HepG2 (cell line): ENCODE measurements around the gene MACROD2. TPM values are rescaled to one million over a fixed set of nuclear protein-coding genes. Genes with fewer than 3 reads are reported as not detected.

Experiments used
- ATAC-seq: fragments of 200-7000 bp; cut with Tn5 transposase; 3 replicates; pipeline ENCODE4 v1.9.1; 2020; ENCODE audit warnings: mild to moderate bottlenecking, moderate library complexity
- BruUV-seq: library from RNA; stranded (reverse); fragments of 400-500 nt; replicated peaks from 2 replicates; lab custom pipeline; 2021; lab: Mats Ljungman, UMichigan
- CTCF ChIA-PET: fragments of 300-600 bp; formaldehyde crosslinking; extraction: SDS; loops from one replicate; lab custom pipeline; 2021; ENCODE audit warnings: low total read pairs, inconsistent platforms, low intra/inter-chr PET ratio; lab: Yijun Ruan, JAX
- POLR2A ChIA-PET: fragments of 350-600 bp; sonication (Branson Sonifier 250); formaldehyde crosslinking; loops from one replicate; lab custom pipeline; 2020; ENCODE audit warnings: antibody characterized with exemption, inconsistent platforms; lab: Yijun Ruan, JAX
- DNase-seq: peaks from one replicate; pipeline ENCODE4 v3.0.0-alpha.2; 2015; ENCODE audit warnings: low spot score
- FAIRE-seq: peaks from 3 replicates; lab custom pipeline; 2011; peaks lifted over from hg19 to GRCh38; lab: Jason Lieb, UNC
- H2AFZ ChIP-seq: one replicate; pipeline ENCODE4 v1.6.1; 2011; ENCODE audit warnings: low read length, inconsistent platforms
- H3K27ac ChIP-seq: fragments of 300-600 bp; 3 replicates; pipeline ENCODE4 v1.8.0; 2011; ENCODE audit warnings: mixed run types, mild to moderate bottlenecking, mixed read lengths, low read length, inconsistent platforms; ENCODE audit not compliant: insufficient read depth; ENCODE audit errors: extremely low read length
- H3K27me3 ChIP-seq, 2 experiments: fragments of 200-600 bp in 1 of 2; 2 replicates in 1 of 2; 3 replicates in 1 of 2; pipeline versions ENCODE4 v1.6.0 to v1.8.0; 2011; ENCODE audit warnings: low read length in 2 of 2, mild to moderate bottlenecking in 2 of 2, moderate library complexity in 2 of 2, inconsistent platforms in 1 of 2; ENCODE audit not compliant: insufficient read depth in 2 of 2, control insufficient read depth in 1 of 2
- H3K36me3 ChIP-seq, 2 experiments: fragments of 200-600 bp in 1 of 2; replicated peaks in 1 of 2; 2 replicates in 1 of 2; 3 replicates in 1 of 2; pipeline versions ENCODE4 v1.5.1 to v1.8.0; 2011; ENCODE audit warnings: low read length in 2 of 2, inconsistent platforms in 1 of 2; ENCODE audit not compliant: insufficient read depth in 2 of 2, control insufficient read depth in 1 of 2
- H3K4me1 ChIP-seq: 2 replicates; pipeline ENCODE4 v1.5.1; 2012; ENCODE audit warnings: low read length, inconsistent platforms; ENCODE audit not compliant: insufficient read depth
- H3K4me2 ChIP-seq: 2 replicates; pipeline ENCODE4 v1.6.0; 2011; ENCODE audit warnings: low read depth, low read length, inconsistent platforms
- H3K4me3 ChIP-seq, 3 experiments: fragments of 200-600 bp in 1 of 3; sonication (generic), shearing (Covaris generic) in 1 of 3; replicated peaks in 1 of 3; 2 replicates each; pipeline ENCODE4 v1.5.1; 2011 to 2016; ENCODE audit warnings: low read length in 3 of 3, inconsistent platforms in 2 of 3, low read depth in 2 of 3, mild to moderate bottlenecking in 2 of 3, control low read depth in 1 of 3, mixed read lengths in 1 of 3; ENCODE audit not compliant: insufficient read depth in 1 of 3
- H3K79me2 ChIP-seq: one replicate; pipeline ENCODE4 v1.6.1; 2011; ENCODE audit warnings: low read length, inconsistent platforms; ENCODE audit not compliant: insufficient read depth
- H3K9ac ChIP-seq: 2 replicates; pipeline ENCODE4 v1.6.0; 2011; ENCODE audit warnings: mild to moderate bottlenecking, low read depth, low read length, inconsistent platforms; ENCODE audit not compliant: insufficient read depth
- H3K9me3 ChIP-seq: 2 replicates; pipeline ENCODE4 v1.5.1; 2012; ENCODE audit warnings: mild to moderate bottlenecking, low read length
- H4K20me1 ChIP-seq: 2 replicates; pipeline ENCODE4 v1.6.0; 2011; ENCODE audit warnings: inconsistent platforms, mild to moderate bottlenecking, low read length, moderate library complexity; ENCODE audit not compliant: insufficient read depth
- GMEB2 ChIP-seq: IDR thresholded peaks from 2 replicates; pipeline ENCODE4 v1.6.1; 2016; ENCODE audit warnings: missing biosample characterization, missing genetic modification reagents, low read depth
- HDAC2 ChIP-seq: sonication (generic); formaldehyde crosslinking; IDR thresholded peaks from 2 replicates; pipeline ENCODE4 v1.4.0; 2020; ENCODE audit warnings: missing genetic modification reagents
- IRF2 ChIP-seq: IDR thresholded peaks from 2 replicates; pipeline ENCODE4 v1.6.1; 2018; ENCODE audit warnings: missing genetic modification reagents, missing compliant biosample characterization
- JUND ChIP-seq: sonication (generic); formaldehyde crosslinking; IDR thresholded peaks from 2 replicates; pipeline ENCODE4 v1.8.0; 2022; ENCODE audit warnings: mild to moderate bottlenecking, missing genetic modification reagents
- MXD1 ChIP-seq: sonication (generic); formaldehyde crosslinking; IDR thresholded peaks from 2 replicates; pipeline ENCODE4 v1.4.0; 2020; ENCODE audit warnings: mild to moderate bottlenecking, missing genetic modification reagents
- MYC ChIP-seq: sonication (generic); formaldehyde crosslinking; IDR thresholded peaks from 2 replicates; pipeline ENCODE4 v1.9.0; 2021; ENCODE audit warnings: missing genetic modification reagents, borderline replicate concordance
- NAIF1 ChIP-seq: sonication (generic); formaldehyde crosslinking; IDR thresholded peaks from 2 replicates; pipeline ENCODE4 v1.5.0; 2020; ENCODE audit warnings: mild to moderate bottlenecking, missing genetic modification reagents, borderline replicate concordance
- NR2F1 ChIP-seq, 2 experiments: fragments of 450-650 bp in 1 of 2; formaldehyde crosslinking in 1 of 2; IDR thresholded peaks; 2 replicates each; pipeline versions ENCODE4 v1.5.0 to v1.6.1; 2016 to 2020; ENCODE audit warnings: mild to moderate bottlenecking in 1 of 2, missing compliant biosample characterization in 1 of 2, missing genetic modification reagents in 1 of 2, moderate library complexity in 1 of 2
- PHF21A ChIP-seq: sonication (generic); formaldehyde crosslinking; IDR thresholded peaks from 2 replicates; pipeline ENCODE4 v1.5.0; 2020; ENCODE audit warnings: mild to moderate bottlenecking, missing genetic modification reagents
- TERF1 ChIP-seq: sonication (generic); formaldehyde crosslinking; IDR thresholded peaks from 2 replicates; pipeline ENCODE4 v1.8.0; 2022; ENCODE audit warnings: mild to moderate bottlenecking, missing genetic modification reagents, moderate library complexity
- ZFAT ChIP-seq: sonication (generic); formaldehyde crosslinking; conservative IDR thresholded peaks from 2 replicates; pipeline ENCODE4 v1.8.1; 2023; ENCODE audit warnings: missing genetic modification reagents, inconsistent platforms
- ZFY ChIP-seq: sonication (generic); formaldehyde crosslinking; IDR thresholded peaks from 2 replicates; pipeline ENCODE4 v1.4.0; 2020; ENCODE audit warnings: missing genetic modification reagents
- ZGPAT ChIP-seq: IDR thresholded peaks from 2 replicates; pipeline ENCODE4 v1.6.1; 2016; ENCODE audit warnings: mild to moderate bottlenecking
- ZNF234 ChIP-seq: sonication (generic); formaldehyde crosslinking; conservative IDR thresholded peaks from 2 replicates; pipeline ENCODE4 v1.5.1; 2020; ENCODE audit warnings: mild to moderate bottlenecking, missing genetic modification reagents
- ZNF557 ChIP-seq: sonication (generic); formaldehyde crosslinking; IDR thresholded peaks from 2 replicates; pipeline ENCODE4 v1.4.0; 2020; ENCODE audit warnings: missing genetic modification reagents
- in situ Hi-C: cut with HindIII; loops from 2 replicates; pipeline ENCODE4 v1.10.0; 2017; ENCODE audit warnings: low pct_unique_long_range_greater_than_20kb; ENCODE audit not compliant: extremely low pct_ligation_motif_present
- intact Hi-C: fragments of 100-400 bp; cut with micrococcal nuclease; formaldehyde crosslinking; loops from one replicate; pipeline ENCODE4 v1.10.0; 2022; ENCODE audit not compliant: unreplicated experiment
- polyA plus RNA-seq, 8 experiments: library from polyadenylated mRNA; depleted of rRNA in 3 of 8; stranded (reverse) in 7 of 8; unstranded in 1 of 8; fragments of >200 nt; fragmentation: Illumina TruSeq in 4 of 8; extraction: Trizol in 4 of 8; gene quantifications; 2 replicates each; pipeline versions ENCODE4 v1.2.1 to v1.2.3, GENCODE V29; 2011 to 2016; ENCODE audit warnings: low read depth in 4 of 8, missing spikeins in 1 of 8, mixed read lengths in 1 of 8; ENCODE audit not compliant: insufficient read depth in 1 of 8
- total RNA-seq, 5 experiments: library from RNA; depleted of rRNA; stranded (reverse); fragments of >200 nt; fragmentation: Illumina TruSeq; extraction: Trizol; gene quantifications; 2 replicates each; pipeline ENCODE4 v1.2.3, GENCODE V29; 2016; ENCODE audit warnings: low read depth in 1 of 5

MACROD2 gene
- total and polyA plus RNA-seq, 2 of the 13 experiments (the other 11 are each of a cell fraction or from before 2014, with no cell fraction given) = 0.13 to 0.51 TPM

- peak overlapping the region; percentile 64 for H3K27ac ChIP-seq
- H3K4me1 ChIP-seq = peaks cover 44% of the 10 kb centered on the region
- ChIA-PET POLR2A (interaction anchor here (3.8 to 5.2 kb wide), 2 partner anchors 74 to 80 kb away, joined by 56 to 59 read pairs; no protein-coding TSS in a partner anchor), CTCF (no interaction called here)
- FAIRE-seq (no peak), DNase-seq (no peak), ATAC-seq (no peak)
- intact Hi-C loops = no loop called here
- H2AFZ ChIP-seq = no peak overlapping the region
- no peaks in the 10 kb centered on the region for H3K27me3 ChIP-seq
- H3K4me2 ChIP-seq = no peak overlapping the region
- in situ Hi-C loops = no loop called here
- H3K9me3 ChIP-seq = no peaks in the 10 kb centered on the region
- H4K20me1 ChIP-seq = no peaks in the 10 kb centered on the region
- H3K9ac ChIP-seq = no peak overlapping the region
- H3K79me2 ChIP-seq = no peaks in the 10 kb centered on the region
- no peak overlapping the region for H3K4me3 ChIP-seq
- H3K36me3 ChIP-seq = no peaks in the 10 kb centered on the region
- BruUV-seq = no TSS peak
- TF ChIP-seq ZFAT (CRISPR knock-in tag) (no peak), ZGPAT (no peak), PHF21A (CRISPR knock-in tag) (no peak), ZNF557 (CRISPR knock-in tag) (no peak), NAIF1 (CRISPR knock-in tag) (no peak), JUND (CRISPR knock-in tag) (no peak), MXD1 (CRISPR knock-in tag) (no peak), TERF1 (CRISPR knock-in tag) (no peak), MYC (CRISPR knock-in tag) (no peak), GMEB2 (CRISPR knock-in tag) (no peak), NR2F1 (CRISPR knock-in tag; IDR thresholded peaks at IDR 0.05) (no peak), HDAC2 (CRISPR knock-in tag) (no peak), ZFY (CRISPR knock-in tag) (no peak), ZNF234 (CRISPR knock-in tag) (no peak), IRF2 (CRISPR knock-in tag) (no peak)
- TF ChIP-seq, all 625 proteins: peak for 0
Observed at GRCh38 chr20:15059438-15059837, 1064.1 kb downstream of the MACROD2 start.
